ENCODE results near the gene MRPS16. TPM values are rescaled to one million over a fixed set of nuclear protein-coding genes. Genes with fewer than 3 reads are reported as not detected.

Gene MRPS16
- total RNA-seq, 3 donors from 2014 or later: 76.7 to 108 (median 88.9) TPM

GRCh38 chr10:73207883-73208282, 44.6 kb downstream of the MRPS16 start:
- H3K36me3 ChIP-seq (ENCODE audit: low read depth): peaks cover 4% of the 10 kb centered on the region
- no peak for ATAC-seq
- no peak overlapping the region for H3K4me3 ChIP-seq
- H3K4me1 ChIP-seq (ENCODE audit: low read depth): no peaks in the 10 kb centered on the region
- H3K9me3 ChIP-seq: no peaks in the 10 kb centered on the region
- TF ChIP-seq CTCF (IDR thresholded peaks at IDR 0.05): no peak
- DNase-seq: no peak
- intact Hi-C loops (cut with DNase I, micrococcal nuclease): no loop called here

GRCh38 chr10:73206385-73206784, 46.1 kb downstream of the MRPS16 start:
- peaks cover 4% of the 10 kb centered on the region for H3K36me3 ChIP-seq (ENCODE audit: low read depth)
- ATAC-seq: no peak
- DNase-seq: no peak
- no peaks in the 10 kb centered on the region for H3K9me3 ChIP-seq
- intact Hi-C loops (cut with DNase I, micrococcal nuclease): no loop called here
- H3K4me3 ChIP-seq: no peak overlapping the region
- TF ChIP-seq CTCF (IDR thresholded peaks at IDR 0.05): no peak
- H3K4me1 ChIP-seq (ENCODE audit: low read depth): no peaks in the 10 kb centered on the region

- no peaks in the 10 kb centered on the region for H3K4me1 ChIP-seq (ENCODE audit: low read depth)
- intact Hi-C loops (cut with DNase I, micrococcal nuclease): no loop called here
- TF ChIP-seq CTCF (IDR thresholded peaks at IDR 0.05): no peak
- H3K36me3 ChIP-seq (ENCODE audit: low read depth): peaks cover 4% of the 10 kb centered on the region
- ATAC-seq: no peak
- H3K9me3 ChIP-seq: no peaks in the 10 kb centered on the region
- no peak overlapping the region for H3K4me3 ChIP-seq
- no peak for DNase-seq
Observed at GRCh38 chr10:73205890-73206289, 46.6 kb downstream of the MRPS16 start.

GRCh38 chr10:73205081-73205480, 47.4 kb downstream of the MRPS16 start:
- DNase-seq (no peak), ATAC-seq (no peak)
- H3K4me3 ChIP-seq: no peak overlapping the region
- TF ChIP-seq CTCF (IDR thresholded peaks at IDR 0.05): no peak
- intact Hi-C loops (cut with DNase I, micrococcal nuclease): no loop called here
- H3K9me3 ChIP-seq: no peaks in the 10 kb centered on the region
- H3K36me3 ChIP-seq (ENCODE audit: low read depth): peaks cover 4% of the 10 kb centered on the region
- H3K4me1 ChIP-seq (ENCODE audit: low read depth): no peaks in the 10 kb centered on the region

Other genes starting within 250 kb of the MRPS16 start
- 10 to 100 TPM; 21.0 to 26.1 (median 26.0) TPM for gene P4HA1, start 155.8 kb downstream of the MRPS16 start, total RNA-seq
- gene NUDT13, start 142.2 kb downstream of the MRPS16 start, total RNA-seq: 1 to 10 TPM; 3.5 to 5.1 (median 3.6) TPM
- 10 to 100 TPM; 20.5 to 23.6 (median 20.8) TPM for gene ECD, start 84.6 kb downstream of the MRPS16 start, total RNA-seq
- 10 to 100 TPM; 15.4 to 23.0 (median 20.5) TPM for gene FAM149B1, start 84.5 kb downstream of the MRPS16 start, total RNA-seq
- 10 to 100 TPM; 12.7 to 18.2 (median 15.3) TPM for gene DNAJC9, start 5.4 kb downstream of the MRPS16 start, total RNA-seq
- 1 to 10 TPM in 2 of 3 donors, under 1 TPM in 1; 0.94 to 2.0 (median 1.2) TPM for gene CFAP70, start 106.2 kb upstream of the MRPS16 start, total RNA-seq
- 100 to 1,000 TPM in 1 of 3 donors, 10 to 100 TPM in 2; 93.7 to 106 (median 99.9) TPM for gene ANXA7, start 161.4 kb upstream of the MRPS16 start, total RNA-seq
- gene MSS51, start 180.9 kb upstream of the MRPS16 start, total RNA-seq: 1 to 10 TPM; 1.8 to 2.8 (median 2.7) TPM
- 10 to 100 TPM; 25.8 to 79.6 (median 27.3) TPM for gene PPP3CB, start 243.4 kb upstream of the MRPS16 start, total RNA-seq

Data from mucosa of descending colon (tissue), 3 donors.